CD8-positive, alpha-beta memory T cell (primary cell): ENCODE measurements around the gene SLC25A17. TPM values are rescaled to one million over a fixed set of nuclear protein-coding genes. Genes with fewer than 3 reads are reported as not detected.
A peak's percentile ranks its signal among the peaks of the same experiment; 100 is the strongest.

Experiments
- CTCF ChIA-PET: fragments of 350-600 bp; sonication (Branson Sonifier 250); formaldehyde crosslinking; loops from one replicate; lab custom pipeline; 2021; ENCODE audit warnings: antibody characterized with exemption; lab: Charles Lee
- POLR2A ChIA-PET: fragments of 350-600 bp; sonication (Branson Sonifier 250); formaldehyde crosslinking; loops from one replicate; lab custom pipeline; 2021; ENCODE audit warnings: antibody characterized with exemption; lab: Charles Lee
- DNase-seq, 5 donors: peaks; one replicate each; pipeline versions ENCODE4 v3.0.0 to v3.0.0-alpha.2; 2020 to 2022; ENCODE audit warnings: mixed read lengths in 1 of 5
- H3K27ac ChIP-seq: one replicate; pipeline ENCODE4 v1.7.0; 2013; ENCODE audit warnings: low read depth, mild to moderate bottlenecking, low read length, moderate library complexity
- H3K27me3 ChIP-seq: 2 replicates; pipeline ENCODE4 v1.7.0; 2013; ENCODE audit warnings: low read length, mild to moderate bottlenecking; ENCODE audit not compliant: insufficient read depth, poor library complexity, severe bottlenecking
- H3K36me3 ChIP-seq: 2 replicates; pipeline ENCODE4 v1.7.0; 2013; ENCODE audit warnings: mild to moderate bottlenecking, low read length, moderate library complexity; ENCODE audit not compliant: insufficient read depth
- H3K4me1 ChIP-seq: 2 replicates; pipeline ENCODE4 v1.7.0; 2013; ENCODE audit warnings: mild to moderate bottlenecking, low read length, moderate library complexity; ENCODE audit not compliant: insufficient read depth
- H3K4me3 ChIP-seq: 2 replicates; pipeline ENCODE4 v1.7.0; 2013; ENCODE audit warnings: mild to moderate bottlenecking, low read length
- H3K9me3 ChIP-seq: 2 replicates; pipeline ENCODE4 v1.7.0; 2013; ENCODE audit warnings: mild to moderate bottlenecking, low read length
- H3K27ac Mint-ChIP-seq, 8 donors: one replicate each; pipeline ENCODE4 v1.8.0; 2020 to 2021; ENCODE audit warnings: mixed read lengths in 8 of 8, mild to moderate bottlenecking in 6 of 8, inconsistent platforms in 3 of 8, moderate library complexity in 3 of 8
- H3K27me3 Mint-ChIP-seq, 2 donors: one replicate each; pipeline ENCODE4 v1.8.0; 2020 to 2021; ENCODE audit warnings: mixed read lengths in 2 of 2, mild to moderate bottlenecking in 1 of 2, moderate library complexity in 1 of 2
- H3K36me3 Mint-ChIP-seq, 3 donors: one replicate each; pipeline ENCODE4 v1.8.0; 2020 to 2021; ENCODE audit warnings: mixed read lengths in 3 of 3, inconsistent platforms in 1 of 3, mild to moderate bottlenecking in 1 of 3
- H3K4me1 Mint-ChIP-seq, 3 donors: one replicate each; pipeline ENCODE4 v1.8.0; 2020 to 2021; ENCODE audit warnings: mixed read lengths in 3 of 3, inconsistent platforms in 1 of 3, mild to moderate bottlenecking in 1 of 3
- H3K4me3 Mint-ChIP-seq, 7 donors: one replicate each; pipeline ENCODE4 v1.8.0; 2020 to 2021; ENCODE audit warnings: mixed read lengths in 7 of 7, mild to moderate bottlenecking in 6 of 7, moderate library complexity in 4 of 7, inconsistent platforms in 2 of 7
- H3K9me3 Mint-ChIP-seq, 5 donors: one replicate each; pipeline ENCODE4 v1.8.0; 2020 to 2022; ENCODE audit warnings: mixed read lengths in 5 of 5, mild to moderate bottlenecking in 3 of 5, moderate library complexity in 2 of 5, inconsistent platforms in 1 of 5
- polyA plus RNA-seq: library from polyadenylated mRNA; unstranded; fragments of 300-500 nt; fragmentation: Illumina TruSeq; gene quantifications from one replicate; pipeline ENCODE4 v1.2.3, GENCODE V29; 2021
- total RNA-seq, 2 experiments: library from RNA; stranded (reverse); gene quantifications; one replicate each; pipeline ENCODE4 v1.2.3, GENCODE V29; 2021

Gene SLC25A17
- total and polyA plus RNA-seq, 3 experiments from 2014 or later, result 17.6 to 35.1 (median 31.4) TPM

DNA sequence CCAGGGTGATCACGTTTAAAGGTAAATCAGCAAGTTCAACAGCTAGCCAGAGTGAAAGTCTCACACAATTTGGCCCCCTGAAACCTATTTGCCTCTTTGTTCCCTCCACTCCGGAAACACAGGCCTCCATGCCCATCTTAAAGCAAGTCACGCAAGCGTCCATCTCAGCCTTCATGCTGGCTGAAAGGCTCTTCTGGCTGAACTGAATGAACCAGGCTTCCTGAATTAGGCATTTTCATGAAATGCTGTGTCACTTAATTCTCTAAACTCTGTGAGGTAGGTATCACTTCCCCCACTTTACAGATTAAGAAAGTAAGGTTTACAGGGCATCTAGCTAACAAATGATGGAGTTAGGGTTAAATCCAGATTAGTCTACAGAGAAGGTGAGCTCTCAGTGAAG, 1.4 kb downstream of the SLC25A17 start:
- Histone ChIP-seq H3K4me1 (peaks cover 23% of the 10 kb centered on the region), H3K4me3 (no peak overlapping the region), H3K36me3 (no peaks in the 10 kb centered on the region), H3K27me3 (no peaks in the 10 kb centered on the region), H3K27ac (peak overlapping the region; percentile 83), H3K9me3 (no peaks in the 10 kb centered on the region)
- Mint-ChIP-seq H3K9me3 (no peaks in the 10 kb centered on the region), H3K4me1 (peaks cover 31 to 51% (median 49%) of the 10 kb centered on the region in 3 donors), H3K27me3 (no peaks in the 10 kb centered on the region), H3K4me3 (peak overlapping the region; percentile 90 to 98 (median 97)), H3K36me3 (peaks cover 0 to 23% (median 5%) of the 10 kb centered on the region in 3 donors), H3K27ac (peak overlapping the region in 7 of 8 donors; percentile 15 to 98 (median 91))
- ChIA-PET POLR2A (no interaction called here), CTCF (interaction anchor here (0.6 to 1.0 kb wide), 2 partner anchors 12 to 39 kb away, joined by 3 to 4 read pairs; partner anchors contain the start of genes ST13 and XPNPEP3)
- no peak for DNase-seq

DNA sequence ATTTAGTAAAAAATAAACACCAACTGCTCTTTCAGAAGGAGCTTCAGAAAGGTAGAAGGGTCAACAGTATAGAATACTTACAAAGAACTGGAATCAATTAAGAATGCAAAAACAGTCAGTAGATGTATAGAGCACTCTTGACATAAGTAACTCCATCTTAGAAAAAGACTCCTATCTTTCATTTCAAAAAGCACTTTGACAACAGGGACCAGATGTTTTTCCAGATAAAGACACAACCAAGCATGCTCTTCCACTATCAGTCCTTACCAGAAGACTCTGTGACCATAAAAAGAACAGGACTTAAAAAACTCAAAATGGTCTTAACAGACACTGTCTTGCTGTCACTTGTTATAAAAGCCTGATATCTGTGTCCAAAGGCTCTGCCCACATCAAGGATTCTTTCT, 5.2 kb downstream of the SLC25A17 start:
- Histone ChIP-seq H3K36me3 (no peaks in the 10 kb centered on the region), H3K9me3 (no peaks in the 10 kb centered on the region), H3K27ac (peak overlapping the region; percentile 13), H3K4me3 (no peak overlapping the region), H3K4me1 (peaks cover 16% of the 10 kb centered on the region), H3K27me3 (no peaks in the 10 kb centered on the region)
- ChIA-PET CTCF (no interaction called here), POLR2A (no interaction called here)
- H3K4me3 Mint-ChIP-seq, result peak overlapping the region in 1 of 7 donors; percentile 24
- H3K27me3 Mint-ChIP-seq, result no peaks in the 10 kb centered on the region
- H3K27ac Mint-ChIP-seq, result no peak overlapping the region
- no peaks in the 10 kb centered on the region for H3K9me3 Mint-ChIP-seq
- no peak for DNase-seq
- peaks cover 30 to 49% (median 47%) of the 10 kb centered on the region in 3 donors for H3K4me1 Mint-ChIP-seq
- peaks cover 0 to 25% (median 6%) of the 10 kb centered on the region in 3 donors for H3K36me3 Mint-ChIP-seq

DNA sequence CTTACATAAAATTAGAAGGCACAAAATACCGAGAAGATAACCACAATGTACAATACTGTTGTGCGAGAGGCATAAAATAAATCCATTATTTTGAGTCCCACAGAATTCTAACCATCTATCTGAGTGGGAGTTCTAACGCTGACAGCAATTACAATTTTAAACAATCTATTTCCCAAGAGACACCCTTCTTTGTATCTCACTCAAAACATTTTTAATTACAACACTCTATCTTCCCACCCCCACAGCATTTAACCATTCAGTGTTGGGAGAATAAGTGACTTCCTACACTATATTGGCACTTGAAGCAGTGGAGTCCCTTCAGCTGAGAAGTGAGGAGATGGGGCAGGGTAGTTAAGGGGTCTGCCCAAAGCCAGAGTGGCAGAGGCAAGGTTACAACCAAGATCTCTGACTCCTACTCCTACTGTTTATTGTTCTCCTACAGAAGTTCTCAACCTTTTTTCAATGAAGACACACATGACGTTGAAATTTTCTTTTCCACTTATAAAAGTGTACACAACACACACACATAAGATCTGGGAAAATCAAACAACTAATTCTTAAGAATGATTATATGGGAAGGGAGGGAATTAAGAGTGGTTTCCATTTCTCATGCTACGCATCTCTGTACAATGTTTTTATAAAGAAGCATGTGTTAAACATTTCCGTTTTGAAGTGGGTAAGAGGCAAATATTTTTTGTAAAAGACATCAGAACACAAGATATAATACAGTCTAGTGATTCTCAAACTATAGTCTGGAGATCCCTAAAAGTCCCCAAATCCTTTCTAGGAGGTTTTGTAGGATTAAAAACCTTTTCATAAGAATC, 10.9 kb downstream of the SLC25A17 start:
- no peak overlapping the region for H3K4me3 ChIP-seq
- Mint-ChIP-seq H3K36me3 (peaks cover 0 to 23% (median 2%) of the 10 kb centered on the region in 3 donors), H3K27ac (peak overlapping the region in 3 of 8 donors; percentile 15 to 43 (median 19)), H3K4me3 (no peak overlapping the region), H3K27me3 (no peaks in the 10 kb centered on the region), H3K4me1 (peaks cover 9 to 29% (median 19%) of the 10 kb centered on the region in 3 donors), H3K9me3 (no peaks in the 10 kb centered on the region)
- no peaks in the 10 kb centered on the region for H3K36me3 ChIP-seq
- H3K27ac ChIP-seq, result no peak overlapping the region
- no peaks in the 10 kb centered on the region for H3K9me3 ChIP-seq
- no peaks in the 10 kb centered on the region for H3K4me1 ChIP-seq
- H3K27me3 ChIP-seq, result no peaks in the 10 kb centered on the region
- POLR2A ChIA-PET, result no interaction called here
- CTCF ChIA-PET, result no interaction called here
- DNase-seq, result no peak

DNA sequence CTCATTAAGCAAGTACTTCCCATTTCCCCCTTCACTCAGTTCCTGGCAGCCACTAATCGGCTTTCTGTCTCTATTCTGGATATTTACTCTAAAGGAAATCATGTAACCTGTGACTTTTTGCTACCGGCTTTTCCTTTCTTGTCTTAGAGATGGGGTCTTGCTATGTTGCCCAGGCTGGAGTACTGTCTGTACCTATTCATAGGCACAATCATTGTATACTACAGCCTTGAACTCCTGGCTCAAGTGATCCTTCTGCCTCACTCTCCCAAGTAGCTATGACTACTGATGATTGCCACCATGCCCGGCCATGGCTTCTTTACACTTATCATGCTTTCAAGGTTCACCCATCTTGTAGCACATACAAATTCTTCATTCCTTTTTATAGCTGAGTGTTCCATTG, 12.4 kb downstream of the SLC25A17 start:
- no peak overlapping the region for H3K4me3 ChIP-seq
- H3K4me1 ChIP-seq, result no peaks in the 10 kb centered on the region
- peaks cover 7 to 23% (median 15%) of the 10 kb centered on the region in 3 donors for H3K4me1 Mint-ChIP-seq
- H3K27ac ChIP-seq, result no peak overlapping the region
- no peaks in the 10 kb centered on the region for H3K36me3 ChIP-seq
- H3K36me3 Mint-ChIP-seq, result peaks cover 0 to 17% (median 2%) of the 10 kb centered on the region in 3 donors
- no peaks in the 10 kb centered on the region for H3K27me3 ChIP-seq
- no peaks in the 10 kb centered on the region for H3K9me3 ChIP-seq
- ChIA-PET CTCF (interaction anchor here (1.7 kb wide), 1 partner anchor 11 kb away, joined by 4 read pairs; no protein-coding TSS in a partner anchor), POLR2A (no interaction called here)
- DNase-seq, result no peak
- H3K27ac Mint-ChIP-seq, result no peak overlapping the region
- no peaks in the 10 kb centered on the region for H3K9me3 Mint-ChIP-seq
- H3K4me3 Mint-ChIP-seq, result no peak overlapping the region
- H3K27me3 Mint-ChIP-seq, result no peaks in the 10 kb centered on the region

DNA sequence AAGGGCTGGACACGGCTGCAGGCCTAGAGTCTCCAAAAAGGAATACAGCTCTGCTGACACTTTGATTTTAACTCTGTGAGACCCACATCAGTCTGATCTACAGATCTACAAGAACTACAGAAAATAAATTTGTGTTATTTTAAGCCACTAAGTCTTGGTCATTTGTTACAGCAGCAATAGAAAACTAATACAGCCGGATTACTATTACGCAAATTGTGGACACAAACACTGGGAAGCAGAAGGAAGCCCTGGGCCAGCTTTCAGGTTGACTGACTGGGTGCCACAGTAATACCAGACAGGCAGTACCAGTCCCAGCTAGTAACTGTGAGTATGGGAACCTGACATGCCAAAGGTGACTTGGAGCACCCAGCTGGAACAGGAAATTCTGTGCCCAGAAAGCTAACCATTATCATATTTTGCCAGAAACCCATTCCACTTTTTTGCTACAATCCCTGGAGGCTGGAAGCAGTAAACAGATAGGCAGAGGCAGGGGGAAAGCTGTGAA, 13.4 kb downstream of the SLC25A17 start:
- H3K27ac Mint-ChIP-seq, result no peak overlapping the region
- DNase-seq, result no peak
- H3K4me3 ChIP-seq, result no peak overlapping the region
- no peaks in the 10 kb centered on the region for H3K4me1 ChIP-seq
- H3K9me3 ChIP-seq, result no peaks in the 10 kb centered on the region
- peaks cover 7 to 23% (median 15%) of the 10 kb centered on the region in 3 donors for H3K4me1 Mint-ChIP-seq
- no peaks in the 10 kb centered on the region for H3K27me3 Mint-ChIP-seq
- no peak overlapping the region for H3K27ac ChIP-seq
- ChIA-PET POLR2A (no interaction called here), CTCF (interaction anchor here (1.7 kb wide), 1 partner anchor 12 kb away, joined by 4 read pairs; no protein-coding TSS in a partner anchor)
- no peaks in the 10 kb centered on the region for H3K36me3 ChIP-seq
- H3K27me3 ChIP-seq, result no peaks in the 10 kb centered on the region
- no peak overlapping the region for H3K4me3 Mint-ChIP-seq
- H3K9me3 Mint-ChIP-seq, result no peaks in the 10 kb centered on the region
- peaks cover 0 to 16% (median 2%) of the 10 kb centered on the region in 3 donors for H3K36me3 Mint-ChIP-seq

DNA sequence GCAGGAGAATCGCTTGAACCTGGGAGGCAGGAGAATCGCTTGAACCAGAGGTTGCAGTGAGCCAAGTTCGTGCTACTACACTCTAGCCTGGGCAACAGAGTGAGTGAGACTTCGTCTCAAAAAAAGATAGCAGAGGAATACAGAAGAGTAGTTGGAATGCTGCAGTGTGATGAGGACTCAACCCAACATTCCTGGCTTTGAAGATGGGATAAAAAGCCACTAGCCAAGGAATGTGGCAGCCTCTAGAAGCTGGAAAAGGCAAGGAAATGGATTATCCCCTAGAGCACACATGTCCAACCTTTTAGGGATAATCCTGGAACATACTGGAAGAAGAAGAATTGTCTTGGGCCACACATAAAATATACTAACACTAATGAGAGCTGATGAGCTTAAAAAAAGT, 13.9 kb downstream of the SLC25A17 start:
- Mint-ChIP-seq H3K4me3 (no peak overlapping the region), H3K27ac (no peak overlapping the region), H3K36me3 (peaks cover 0 to 16% (median 2%) of the 10 kb centered on the region in 3 donors), H3K27me3 (no peaks in the 10 kb centered on the region), H3K9me3 (no peaks in the 10 kb centered on the region), H3K4me1 (peaks cover 7 to 23% (median 15%) of the 10 kb centered on the region in 3 donors)
- H3K9me3 ChIP-seq, result no peaks in the 10 kb centered on the region
- H3K4me3 ChIP-seq, result no peak overlapping the region
- ChIA-PET CTCF (interaction anchor here (1.7 kb wide), 1 partner anchor 12 kb away, joined by 4 read pairs; no protein-coding TSS in a partner anchor), POLR2A (no interaction called here)
- H3K4me1 ChIP-seq, result no peaks in the 10 kb centered on the region
- no peaks in the 10 kb centered on the region for H3K27me3 ChIP-seq
- no peak for DNase-seq
- no peak overlapping the region for H3K27ac ChIP-seq
- no peaks in the 10 kb centered on the region for H3K36me3 ChIP-seq

DNA sequence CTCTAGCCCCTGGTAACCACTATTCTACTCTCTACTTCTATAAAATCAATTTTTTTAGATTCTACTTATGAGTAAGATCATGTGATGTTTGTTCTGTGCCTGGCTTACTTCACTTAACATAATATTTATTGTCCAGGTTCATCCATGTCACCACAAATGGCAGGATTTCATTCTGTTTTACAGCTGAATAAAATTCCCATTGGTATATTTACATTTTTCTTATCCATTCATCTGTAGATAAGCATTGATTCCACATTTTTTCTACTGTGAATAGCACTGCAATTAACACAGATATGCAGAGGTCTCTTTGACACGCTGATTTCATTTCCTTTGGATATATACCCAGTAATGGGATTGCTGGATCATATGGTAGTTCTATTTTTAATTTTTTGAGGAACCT, 15.8 kb downstream of the SLC25A17 start:
- Histone ChIP-seq H3K36me3 (no peaks in the 10 kb centered on the region), H3K27ac (no peak overlapping the region), H3K27me3 (no peaks in the 10 kb centered on the region), H3K4me1 (no peaks in the 10 kb centered on the region), H3K4me3 (no peak overlapping the region), H3K9me3 (no peaks in the 10 kb centered on the region)
- Mint-ChIP-seq H3K27ac (peak overlapping the region in 2 of 8 donors; percentile 20 to 43), H3K9me3 (no peaks in the 10 kb centered on the region), H3K36me3 (peaks cover 0 to 24% (median 2%) of the 10 kb centered on the region in 3 donors), H3K27me3 (no peaks in the 10 kb centered on the region), H3K4me3 (no peak overlapping the region), H3K4me1 (peaks cover 6 to 12% (median 7%) of the 10 kb centered on the region in 3 donors)
- POLR2A ChIA-PET, result no interaction called here
- CTCF ChIA-PET, result no interaction called here
- no peak for DNase-seq

DNA sequence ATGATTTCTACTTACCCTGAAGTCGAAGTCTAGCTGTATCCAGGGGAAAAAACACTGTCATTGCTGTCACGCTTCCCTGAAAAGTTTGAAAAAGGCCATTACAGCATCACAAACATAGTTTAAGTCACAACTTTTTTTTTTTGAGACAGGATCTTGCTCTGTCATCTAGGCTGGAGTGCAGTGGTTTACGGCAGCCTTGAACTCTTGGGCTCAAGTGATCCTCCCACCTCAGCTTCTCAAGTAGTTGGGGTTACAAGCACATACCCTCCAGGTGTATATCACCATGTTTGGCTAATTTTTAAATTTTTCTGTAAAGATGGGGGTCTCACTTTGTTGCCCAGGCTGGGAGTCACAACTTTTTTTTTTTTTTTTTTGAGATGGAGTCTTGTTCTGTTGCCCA, 20.1 kb downstream of the SLC25A17 start:
- Histone ChIP-seq H3K36me3 (no peaks in the 10 kb centered on the region), H3K4me3 (no peak overlapping the region), H3K27me3 (no peaks in the 10 kb centered on the region), H3K9me3 (no peaks in the 10 kb centered on the region), H3K4me1 (no peaks in the 10 kb centered on the region), H3K27ac (no peak overlapping the region)
- DNase-seq, result no peak
- Mint-ChIP-seq H3K4me3 (no peak overlapping the region), H3K36me3 (peaks cover 0 to 36% (median 2%) of the 10 kb centered on the region in 3 donors), H3K27me3 (no peaks in the 10 kb centered on the region), H3K9me3 (no peaks in the 10 kb centered on the region), H3K27ac (no peak overlapping the region), H3K4me1 (no peaks in the 10 kb centered on the region)
- ChIA-PET CTCF (no interaction called here), POLR2A (no interaction called here)
